Measurements from ENCODE around the gene LTBP3. TPM values are rescaled to one million over a fixed set of nuclear protein-coding genes. Genes with fewer than 3 reads are reported as not detected.

LTBP3 gene
- total and polyA plus RNA-seq, 9 of the 15 experiments (the other 6 are each of a cell fraction or from before 2014, with no cell fraction given): 0.06 to 20.5 (median 4.8) TPM

- TF ChIP-seq ELF1 (tag; IDR thresholded peaks at IDR 0.05) (no peak), HIVEP1 (CRISPR knock-in tag; IDR thresholded peaks at IDR 0.05) (0 out of 2 replicates have a peak, but pooled peaks have one; percentile 49), NFIC (IDR thresholded peaks at IDR 0.05) (no peak), SMAD3 (CRISPR knock-in tag; conservative IDR thresholded peaks at IDR 0.05) (no peak), PRMT5 (CRISPR knock-in tag; IDR thresholded peaks at IDR 0.05) (no peak), KLF13 (tag; IDR thresholded peaks at IDR 0.05; ENCODE audit: borderline replicate concordance, low read depth) (no peak), ZBTB17 (CRISPR knock-in tag; IDR thresholded peaks at IDR 0.05) (0 out of 2 replicates have a peak, but pooled peaks have one; percentile 17), POLR2AphosphoS5 (IDR thresholded peaks at IDR 0.05; ENCODE audit: control insufficient read depth, insufficient read depth, low read depth, low read length) (no peak), SAP30 (IDR thresholded peaks at IDR 0.05; ENCODE audit: borderline replicate concordance, insufficient read depth, low read depth, low read length, poor library complexity, severe bottlenecking) (peak; percentile 23), NRF1 (conservative IDR thresholded peaks at IDR 0.05 in 1 of 2, IDR thresholded peaks at IDR 0.05 in 1 of 2) (peak in 1 of 2 experiments; percentile 39; a peak in 2 of 4 replicates), JUND (IDR thresholded peaks at IDR 0.05; ENCODE audit: borderline replicate concordance, low read depth, low read length) (peak; percentile 96), JUND (tag; IDR thresholded peaks at IDR 0.05; ENCODE audit: borderline replicate concordance, low read depth, low read length) (peak; percentile 95; the same call in 2 of the 3 replicates), RAD51 (IDR thresholded peaks at IDR 0.05; ENCODE audit: borderline replicate concordance, low read depth) (no peak), POLR2H (tag; IDR thresholded peaks at IDR 0.05; ENCODE audit: low read depth) (no peak), PHB2 (IDR thresholded peaks at IDR 0.05; ENCODE audit: low read depth) (peak; percentile 35; the same call in 1 of the 2 replicates), ATF3 (IDR thresholded peaks at IDR 0.05) (peak; percentile 96), ATF3 (CRISPR knock-in tag; conservative IDR thresholded peaks at IDR 0.05) (no peak), ZKSCAN3 (CRISPR knock-in tag; IDR thresholded peaks at IDR 0.05) (no peak), GATAD2B (IDR thresholded peaks at IDR 0.05; ENCODE audit: borderline replicate concordance) (no peak), CBX8 (IDR thresholded peaks at IDR 0.05; ENCODE audit: borderline replicate concordance, extremely low read depth, low read depth, low read length, poor library complexity, severe bottlenecking) (no peak), EP300 (IDR thresholded peaks at IDR 0.05; ENCODE audit: low read length) (no peak), ZNF586 (CRISPR knock-in tag; conservative IDR thresholded peaks at IDR 0.05) (no peak), ZNF316 (IDR thresholded peaks at IDR 0.05) (peak; percentile 18; the same call in 1 of the 2 replicates), RBM25 (IDR thresholded peaks at IDR 0.05; ENCODE audit: low read depth, low read length, severe bottlenecking) (no peak), BMI1 (IDR thresholded peaks at IDR 0.05; ENCODE audit: low read length) (no peak), MTA1 (IDR thresholded peaks at IDR 0.05; ENCODE audit: borderline replicate concordance) (peak; percentile 31; the same call in 1 of the 2 replicates), SMARCE1 (IDR thresholded peaks at IDR 0.05) (peak; percentile 82), NFRKB (IDR thresholded peaks at IDR 0.05; ENCODE audit: low read depth) (peak; percentile 34; the same call in 1 of the 2 replicates), EP400 (IDR thresholded peaks at IDR 0.05) (peak; percentile 20; the same call in 1 of the 2 replicates), MAFG (tag; conservative IDR thresholded peaks at IDR 0.05) (no peak; the same call in 1 of the 2 replicates)
Measured at GRCh38 chr11:65491614-65492386, 66.4 kb downstream of the LTBP3 start (continued).
